HG02623 (cell line): ENCODE results near the gene PLEKHA1.

Experiments
- ATAC-seq: cut with Tn5 transposase; IDR thresholded peaks from one replicate; pipeline ENCODE4 v1.9.1; 2021; ENCODE audit warnings: moderate library complexity; ENCODE audit not compliant: unreplicated experiment

PLEKHA1 gene

DNA sequence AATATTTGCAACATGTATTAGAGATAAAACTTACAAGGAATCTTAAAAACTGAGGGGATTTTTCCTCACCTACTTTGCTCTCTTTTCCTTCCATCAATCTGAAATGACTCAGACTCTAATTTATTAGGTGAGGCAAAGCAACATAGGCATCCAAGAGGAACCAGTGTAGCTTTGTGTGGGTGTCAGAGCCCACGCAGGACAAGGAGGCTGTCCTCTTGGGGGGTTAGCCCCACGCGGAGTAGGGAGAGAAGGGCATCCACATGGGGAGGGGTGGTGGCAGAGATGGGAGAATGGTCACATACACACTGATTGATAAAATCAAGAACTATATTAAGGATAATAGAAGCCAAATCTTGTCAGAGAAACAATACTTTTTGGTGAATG, 46.1 kb downstream of the PLEKHA1 start:
- ATAC-seq: no peak

DNA sequence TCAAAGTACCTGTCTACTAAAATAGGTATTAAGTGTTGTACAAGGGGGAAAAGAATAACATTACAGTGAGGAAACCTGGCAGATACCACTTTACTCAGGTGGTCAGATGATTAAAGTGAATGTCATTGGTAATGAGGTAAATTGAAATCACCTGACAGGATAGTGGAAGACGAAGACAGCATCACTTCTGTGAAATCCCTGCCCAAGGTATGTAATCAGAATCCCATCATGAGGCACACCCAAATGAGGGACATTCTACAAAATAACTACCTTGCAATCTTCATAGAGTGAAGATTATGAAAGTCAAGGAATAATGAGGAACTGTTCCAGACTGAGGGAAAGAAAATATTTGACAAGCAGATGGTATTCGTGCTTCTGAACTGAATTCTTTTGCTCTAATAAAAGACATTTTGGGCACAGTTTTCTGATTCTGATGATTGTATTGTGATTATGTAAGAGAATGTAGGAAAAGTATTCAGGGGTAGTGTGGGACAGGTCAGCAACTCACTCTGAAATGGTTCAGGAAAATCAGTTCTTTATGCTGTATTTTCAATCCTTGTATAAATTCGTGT, 46.6 kb downstream of the PLEKHA1 start:
- ATAC-seq: no peak

DNA sequence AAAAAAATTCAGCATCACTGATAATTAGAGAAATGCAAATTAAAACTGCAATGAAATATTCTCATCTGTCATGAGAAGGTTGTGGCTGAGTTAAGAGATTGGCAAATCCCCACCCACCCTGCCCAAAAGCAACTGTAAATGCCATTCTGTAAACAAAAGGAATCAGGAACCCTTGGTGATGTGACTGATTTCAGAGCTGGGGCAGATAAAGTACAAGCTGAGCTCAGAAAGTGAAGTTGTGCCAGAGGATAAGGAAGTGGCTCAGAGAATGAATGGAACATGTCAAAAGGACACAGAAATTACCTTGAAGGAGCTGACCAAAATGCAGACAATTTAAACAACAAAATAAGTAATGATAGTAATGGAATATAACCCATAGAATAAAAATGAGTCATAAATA, 47.2 kb downstream of the PLEKHA1 start:
- ATAC-seq: no peak

- ATAC-seq: no peak
Observed at GRCh38 chr10:122422266-122422989, 47.9 kb downstream of the PLEKHA1 start.

- ATAC-seq: no peak
Observed at GRCh38 chr10:122424059-122424458, 49.6 kb downstream of the PLEKHA1 start.

DNA sequence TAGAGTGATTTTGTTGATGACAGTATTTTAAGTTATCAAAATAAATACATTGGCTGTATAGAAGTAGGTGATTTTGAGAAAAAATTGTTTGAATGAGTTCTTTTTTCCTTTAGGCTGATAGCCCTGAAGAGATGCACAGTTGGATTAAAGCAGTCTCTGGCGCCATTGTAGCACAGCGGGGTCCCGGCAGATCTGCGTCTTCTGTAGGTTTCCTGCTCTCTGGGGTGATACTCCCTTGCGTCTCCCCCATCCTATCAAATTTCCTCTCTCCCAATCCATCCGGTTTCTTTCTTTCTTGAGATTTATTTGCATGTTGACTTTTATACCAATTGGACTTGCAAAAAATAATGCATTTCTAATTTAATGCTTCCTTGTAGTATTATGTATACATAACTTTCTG, 52.3 kb downstream of the PLEKHA1 start:
- no peak for ATAC-seq

- no peak for ATAC-seq
Observed at GRCh38 chr10:122427280-122427679, 52.8 kb downstream of the PLEKHA1 start.

DNA sequence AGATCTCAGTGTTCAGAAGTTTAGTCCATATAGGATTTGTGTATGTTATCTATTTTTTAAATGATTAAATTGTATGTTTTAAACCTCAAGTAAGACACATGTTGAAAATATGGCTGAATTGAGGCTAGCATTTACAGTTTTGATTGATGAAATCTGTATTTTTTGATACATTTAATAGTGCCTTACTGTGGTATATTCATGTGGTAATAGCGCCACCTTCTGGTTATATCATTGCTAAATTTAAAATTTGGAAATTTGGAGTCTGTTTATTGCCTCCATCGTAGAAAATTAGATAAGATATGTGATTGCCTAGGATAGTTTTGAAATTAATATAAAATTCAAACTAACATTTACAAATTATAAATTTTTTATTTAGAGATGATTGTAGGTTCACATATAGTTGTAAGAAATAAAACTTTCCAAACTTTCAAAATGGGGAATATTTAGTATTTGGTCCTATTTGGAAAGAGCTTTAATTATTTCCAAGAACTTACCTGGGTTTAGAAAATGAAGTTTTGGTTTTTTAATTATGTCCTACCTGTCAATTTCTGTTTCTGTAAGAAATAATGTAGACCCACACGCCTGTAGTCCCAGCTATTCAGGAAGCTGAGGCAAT, 60.8 kb downstream of the PLEKHA1 start:
- ATAC-seq: no peak

DNA sequence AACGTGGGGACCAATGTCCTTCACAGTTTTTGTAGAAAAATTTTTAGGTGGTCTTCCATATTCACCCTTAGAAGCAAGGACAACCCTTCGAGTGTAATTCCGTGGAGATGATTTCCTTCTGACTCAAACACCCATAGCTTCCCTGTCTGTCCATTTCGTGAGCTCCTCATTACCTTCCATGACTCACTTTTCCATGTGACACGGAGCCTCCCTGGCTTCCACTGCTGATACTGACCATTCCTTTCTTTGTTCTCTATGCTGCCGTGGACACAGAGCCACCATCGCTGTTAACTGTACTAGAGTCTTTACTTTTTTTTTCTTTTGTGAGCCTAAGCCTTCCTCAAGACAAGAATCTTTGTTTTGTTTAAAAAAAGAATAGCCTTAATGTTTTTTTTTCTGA, 67.5 kb downstream of the PLEKHA1 start:
- no peak for ATAC-seq

DNA sequence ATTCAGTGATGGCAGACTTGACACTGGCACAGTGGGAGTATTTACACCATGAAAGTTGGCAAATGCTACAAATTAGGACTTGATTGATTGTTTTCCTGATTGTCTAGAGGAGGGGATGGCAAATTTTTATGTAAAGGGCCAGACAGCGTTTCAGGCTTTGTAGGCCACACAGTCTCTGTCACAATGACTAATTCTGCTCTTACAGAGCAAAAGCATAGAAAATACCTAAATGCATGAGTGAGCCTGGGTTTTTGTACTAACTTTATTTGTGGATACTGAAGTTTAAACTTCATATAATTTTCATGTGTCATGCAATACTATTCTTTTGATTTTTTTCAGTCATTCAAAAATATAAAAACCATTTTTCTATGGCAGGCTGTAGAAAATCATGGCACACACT, 71.0 kb downstream of the PLEKHA1 start:
- no peak for ATAC-seq

- no peak for ATAC-seq
Observed at GRCh38 chr10:122445904-122446303, 71.4 kb downstream of the PLEKHA1 start.

- no peak for ATAC-seq
Observed at GRCh38 chr10:122446668-122447423, 72.3 kb downstream of the PLEKHA1 start.

DNA sequence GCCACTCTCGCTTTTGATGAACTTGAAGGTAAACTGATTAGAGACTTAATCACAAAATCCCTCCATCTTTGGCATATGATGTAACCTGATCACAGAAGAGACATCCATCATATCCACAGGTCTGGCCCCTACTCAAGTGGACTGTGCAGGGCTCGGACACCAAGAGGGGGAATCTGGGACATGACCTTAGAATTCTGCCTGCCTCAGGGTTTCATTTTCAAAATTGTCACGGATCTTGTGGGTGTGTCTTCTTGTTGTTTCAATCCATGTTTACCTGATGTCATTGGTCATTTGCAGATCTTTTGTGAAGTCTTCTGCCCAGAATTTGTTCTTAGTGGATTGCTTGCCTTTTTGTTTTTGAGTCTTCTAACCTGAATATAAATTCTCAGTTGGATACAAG, 74.1 kb downstream of the PLEKHA1 start:
- ATAC-seq: no peak

- no peak for ATAC-seq
Observed at GRCh38 chr10:122449153-122449552, 74.6 kb downstream of the PLEKHA1 start.

- ATAC-seq: no peak
Observed at GRCh38 chr10:122450353-122450990, 76.0 kb downstream of the PLEKHA1 start.

DNA sequence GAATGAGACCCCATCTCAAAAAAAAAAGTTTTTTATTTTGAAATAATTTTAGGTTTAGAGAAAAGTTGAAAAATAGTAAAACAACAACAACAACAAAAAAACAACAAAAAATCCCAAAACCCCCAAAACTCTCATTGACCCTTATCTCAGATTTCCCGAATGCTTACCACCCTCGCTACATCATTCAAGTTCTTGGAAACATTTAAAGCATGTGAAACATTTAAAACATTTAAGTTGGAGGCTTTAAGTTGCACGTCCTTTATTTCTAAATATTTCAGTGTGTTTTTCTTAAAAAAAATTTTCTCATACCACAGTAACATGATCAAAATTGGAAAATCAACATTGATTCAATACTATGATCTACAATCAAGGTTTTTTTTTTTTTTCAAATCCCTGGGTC, 79.6 kb downstream of the PLEKHA1 start:
- no peak for ATAC-seq

GRCh38 chr10:122454603-122455080, 80.1 kb downstream of the PLEKHA1 start, which contains the start of gene ARMS2:
Gene ARMS2 (plus strand): TSS chr10:122454653. CDS start chr10:122454728, 75 bp downstream.
- ATAC-seq: no peak

- ATAC-seq: no peak
Observed at GRCh38 chr10:122455376-122456079, 81.0 kb downstream of the PLEKHA1 start.

GRCh38 chr10:122457934-122458333, 83.4 kb downstream of the PLEKHA1 start:
- ATAC-seq: no peak

DNA sequence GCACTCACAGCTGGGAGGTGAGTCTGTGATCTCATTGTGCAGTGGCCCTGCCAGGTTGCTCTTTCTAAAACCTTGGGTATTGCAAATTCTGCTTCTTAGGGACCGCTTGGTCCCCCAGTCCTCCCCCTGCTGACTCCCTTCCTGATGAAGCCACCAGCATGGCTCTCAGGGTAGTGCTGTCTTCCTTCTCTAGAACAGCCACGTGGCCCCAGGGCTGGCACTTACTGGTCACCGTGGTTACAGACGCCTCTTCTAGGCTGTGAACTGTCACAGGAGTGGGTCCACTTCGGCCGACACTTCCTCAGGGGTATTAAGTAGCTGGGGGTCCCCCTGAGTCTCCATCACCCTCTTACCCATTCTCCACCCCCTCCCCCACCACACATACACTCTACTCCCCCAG, 84.2 kb downstream of the PLEKHA1 start:
- ATAC-seq: no peak
